Measurements from ENCODE around the gene ARFGEF2. TPM values are rescaled to one million over a fixed set of nuclear protein-coding genes. Genes with fewer than 3 reads are reported as not detected.
A peak's percentile ranks its signal among the peaks of the same experiment; 100 is the strongest.
"Not testable (repeated sequence)": the region's sequence is repeated elsewhere in the genome, so short reads cannot be mapped to it uniquely, and the experiment has no call there.

ARFGEF2 gene
- total RNA-seq, 1 experiment from 2014 or later, result 23.7 TPM

GRCh38 chr20:48921883-48922820 is 641 bp downstream of the ARFGEF2 start:
- no peak for DNase-seq (ENCODE audit: low spot score)
- in situ Hi-C loops (cut with HindIII; ENCODE audit: low sequenced_read_pairs), result no loop called here

- DNase-seq (ENCODE audit: low spot score), result no peak
- in situ Hi-C loops (cut with HindIII; ENCODE audit: low sequenced_read_pairs), result no loop called here
Measured at GRCh38 chr20:48923149-48923718, 1.7 kb downstream of the ARFGEF2 start.

- no peak for DNase-seq (ENCODE audit: low spot score)
- in situ Hi-C loops (cut with HindIII; ENCODE audit: low sequenced_read_pairs), result no loop called here
Measured at GRCh38 chr20:48924756-48925109, 3.2 kb downstream of the ARFGEF2 start.

GRCh38 chr20:48926267-48926666 is 4.8 kb downstream of the ARFGEF2 start:
- in situ Hi-C loops (cut with HindIII; ENCODE audit: low sequenced_read_pairs), result no loop called here
- DNase-seq (ENCODE audit: low spot score), result no peak

- DNase-seq (ENCODE audit: low spot score), result no peak
- in situ Hi-C loops (cut with HindIII; ENCODE audit: low sequenced_read_pairs), result no loop called here
Measured at GRCh38 chr20:48926821-48927220, 5.3 kb downstream of the ARFGEF2 start.

GRCh38 chr20:48928832-48929725 is 7.6 kb downstream of the ARFGEF2 start:
- in situ Hi-C loops (cut with HindIII; ENCODE audit: low sequenced_read_pairs), result no loop called here
- DNase-seq (ENCODE audit: low spot score), result no peak

- no peak for DNase-seq (ENCODE audit: low spot score)
- in situ Hi-C loops (cut with HindIII; ENCODE audit: low sequenced_read_pairs), result no loop called here
Measured at GRCh38 chr20:48930035-48930434, 8.5 kb downstream of the ARFGEF2 start.

GRCh38 chr20:48930878-48931277 is 9.4 kb downstream of the ARFGEF2 start:
- DNase-seq (ENCODE audit: low spot score), result no peak
- in situ Hi-C loops (cut with HindIII; ENCODE audit: low sequenced_read_pairs), result no loop called here

GRCh38 chr20:48931527-48932374 is 10.2 kb downstream of the ARFGEF2 start:
- no peak for DNase-seq (ENCODE audit: low spot score)
- in situ Hi-C loops (cut with HindIII; ENCODE audit: low sequenced_read_pairs), result no loop called here

GRCh38 chr20:48932375-48932941 is 10.9 kb downstream of the ARFGEF2 start:
- in situ Hi-C loops (cut with HindIII; ENCODE audit: low sequenced_read_pairs), result no loop called here
- DNase-seq (ENCODE audit: low spot score), result no peak

GRCh38 chr20:48933017-48933766 is 11.7 kb downstream of the ARFGEF2 start:
- peak; percentile 34 for DNase-seq (ENCODE audit: low spot score)
- in situ Hi-C loops (cut with HindIII; ENCODE audit: low sequenced_read_pairs), result no loop called here

- DNase-seq (ENCODE audit: low spot score); in situ Hi-C loops (cut with HindIII; ENCODE audit: low sequenced_read_pairs): not testable (repeated sequence)
Measured at GRCh38 chr20:48934273-48934877, 12.9 kb downstream of the ARFGEF2 start.

- in situ Hi-C loops (cut with HindIII; ENCODE audit: low sequenced_read_pairs); DNase-seq (ENCODE audit: low spot score): not testable (repeated sequence)
Measured at GRCh38 chr20:48934966-48935365, 13.5 kb downstream of the ARFGEF2 start.

GRCh38 chr20:48936178-48936577 is 14.7 kb downstream of the ARFGEF2 start:
- DNase-seq (ENCODE audit: low spot score); in situ Hi-C loops (cut with HindIII; ENCODE audit: low sequenced_read_pairs): not testable (repeated sequence)

- no peak for DNase-seq (ENCODE audit: low spot score)
- in situ Hi-C loops (cut with HindIII; ENCODE audit: low sequenced_read_pairs), result no loop called here
Measured at GRCh38 chr20:48937674-48938073, 16.2 kb downstream of the ARFGEF2 start.

GRCh38 chr20:48938670-48939069 is 17.2 kb downstream of the ARFGEF2 start:
- in situ Hi-C loops (cut with HindIII; ENCODE audit: low sequenced_read_pairs), result no loop called here

GRCh38 chr20:48940170-48940569 is 18.7 kb downstream of the ARFGEF2 start:
- no peak for DNase-seq (ENCODE audit: low spot score)
- in situ Hi-C loops (cut with HindIII; ENCODE audit: low sequenced_read_pairs), result no loop called here

More at GRCh38 chr20:48938670-48939069, 17.2 kb downstream of the ARFGEF2 start:
- DNase-seq (ENCODE audit: low spot score), result no peak

Measured in G401 (cell line).